Kidney tubule cell (primary cell): ENCODE measurements around the gene BMPR1B.

Experiments
- DNase-seq: peaks from one replicate; pipeline ENCODE4 v3.0.0-alpha.2; 2018; ENCODE audit warnings: low spot score

BMPR1B gene

DNA sequence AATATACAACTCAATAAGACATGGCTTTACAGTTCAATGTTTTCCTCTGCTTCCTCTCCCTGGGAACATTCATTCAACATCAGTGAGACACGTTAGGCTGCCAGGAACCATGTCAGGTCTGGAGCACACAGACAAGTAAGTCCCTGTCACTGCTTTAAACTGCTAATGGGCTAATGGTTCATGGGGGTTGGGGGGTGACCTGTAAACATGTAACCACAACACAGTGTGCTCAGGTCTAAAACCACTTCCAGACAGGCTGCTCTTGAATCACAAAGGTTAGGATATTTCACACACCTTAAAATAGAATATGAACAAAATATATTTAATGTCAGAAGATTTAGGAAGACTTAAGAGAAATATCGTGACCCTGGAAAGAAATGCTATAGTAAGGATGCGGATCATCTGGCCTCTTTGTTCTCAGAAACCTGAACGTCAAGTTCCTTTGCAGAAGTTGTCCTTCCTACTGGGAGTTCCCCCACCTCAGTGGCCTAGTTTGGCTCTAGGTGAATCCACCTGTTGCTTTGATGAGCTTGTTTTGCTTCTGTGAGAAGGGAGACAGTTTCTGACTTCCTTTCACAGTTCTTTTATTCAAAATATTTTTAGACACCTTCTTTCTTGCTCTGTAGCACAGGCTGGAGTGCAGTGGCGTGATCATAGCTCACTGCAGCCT lies 431.1 kb downstream of the BMPR1B start:
- DNase-seq: no peak

DNA sequence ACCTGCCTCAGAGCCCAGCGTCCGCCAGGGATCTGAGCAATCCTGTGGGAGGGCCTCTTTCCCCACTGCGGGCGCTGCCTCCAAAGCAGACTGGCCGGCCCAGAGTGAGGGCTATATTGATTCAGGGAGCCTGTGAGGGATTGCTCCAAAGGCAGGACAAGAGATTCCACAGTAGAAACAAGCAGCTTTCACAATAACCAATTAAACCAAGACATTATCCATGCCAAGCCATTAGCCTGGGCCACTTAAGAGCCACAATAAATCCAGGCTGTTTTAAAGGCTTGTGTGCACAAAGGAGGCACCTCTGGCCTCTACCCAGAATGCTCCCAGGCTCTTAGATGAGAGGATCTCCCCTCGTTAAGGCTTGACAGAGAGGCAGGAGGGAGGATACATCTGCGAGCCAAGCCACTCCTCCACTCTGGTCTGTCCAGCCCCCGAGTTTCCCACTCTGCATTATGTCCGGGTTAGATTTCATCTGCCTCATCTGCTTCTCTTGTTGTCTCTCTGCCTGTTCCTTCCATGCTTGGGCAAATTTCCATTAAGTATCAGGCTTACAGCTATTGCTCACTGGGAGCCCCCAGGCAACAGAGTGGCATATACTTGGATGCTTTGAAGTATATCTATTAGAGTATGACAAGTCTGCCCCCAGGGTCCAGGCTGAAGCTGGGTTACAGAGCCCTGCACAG lies 433.1 kb downstream of the BMPR1B start:
- no peak for DNase-seq

GRCh38 chr4:95191537-95191936 lies 433.8 kb downstream of the BMPR1B start:
- no peak for DNase-seq

- DNase-seq: no peak
Measured at GRCh38 chr4:95193391-95194224, 435.9 kb downstream of the BMPR1B start.

DNA sequence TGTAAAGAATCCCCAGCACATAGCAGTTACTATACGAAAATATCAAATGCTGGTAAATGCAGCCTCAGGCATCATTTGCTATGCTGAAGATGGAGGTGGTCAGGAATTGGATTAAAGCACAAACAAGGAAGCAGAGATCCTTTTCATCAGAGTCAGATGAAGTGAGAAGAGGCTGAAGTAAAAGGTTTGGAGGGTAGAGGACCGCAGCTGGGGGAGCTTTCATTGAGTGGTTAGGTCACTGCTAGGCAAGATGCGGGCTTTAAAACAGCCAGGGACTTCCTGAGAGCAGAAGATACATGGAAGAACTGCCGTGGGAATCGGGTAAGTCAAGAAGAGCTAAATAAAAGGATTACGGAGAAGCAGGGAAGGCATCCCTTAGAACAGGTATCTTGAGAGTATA lies 439.6 kb downstream of the BMPR1B start:
- no peak for DNase-seq

DNA sequence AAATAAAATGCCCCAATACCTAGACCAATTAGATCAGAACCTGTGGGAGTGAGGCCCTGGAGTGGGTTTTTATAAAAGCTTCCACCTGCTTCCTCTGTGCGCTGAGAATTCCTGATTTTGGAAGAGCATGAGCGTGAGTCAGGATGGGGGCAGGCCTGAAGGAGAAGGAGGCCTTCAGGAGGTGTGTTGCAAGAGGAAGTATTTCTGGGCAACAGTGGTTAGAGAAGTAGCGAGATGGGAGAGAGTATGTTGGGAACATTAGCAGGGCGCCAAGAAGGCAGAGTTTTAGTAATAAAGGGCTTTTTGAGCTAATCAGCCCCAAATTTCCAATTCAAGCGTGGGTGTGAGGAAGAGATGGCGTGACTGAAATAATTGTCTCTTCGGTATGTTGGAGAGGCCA lies 441.2 kb downstream of the BMPR1B start:
- DNase-seq: no peak

GRCh38 chr4:95204267-95204844 lies 446.6 kb downstream of the BMPR1B start:
- no peak for DNase-seq

GRCh38 chr4:95204873-95205272 lies 447.1 kb downstream of the BMPR1B start:
- no peak for DNase-seq
